Subcutaneous abdominal adipose tissue (tissue), 5 donors: ENCODE data around the gene C12orf60.

Experiments
- H3K27ac ChIP-seq: one replicate; pipeline ENCODE4 v1.7.0; 2013; ENCODE audit warnings: low read depth, mild to moderate bottlenecking, inconsistent platforms, low read length, moderate library complexity
- H3K27me3 ChIP-seq, 5 donors: one replicate each; pipeline ENCODE4 v1.7.0; 2013; ENCODE audit warnings: low read length in 5 of 5, inconsistent platforms in 1 of 5; ENCODE audit not compliant: control insufficient read depth in 5 of 5, insufficient read depth in 4 of 5
- H3K36me3 ChIP-seq, 5 donors: one replicate each; pipeline ENCODE4 v1.7.0; 2013; ENCODE audit warnings: low read length in 5 of 5; ENCODE audit not compliant: control insufficient read depth in 5 of 5, insufficient read depth in 5 of 5
- H3K4me1 ChIP-seq, 5 donors: one replicate each; pipeline ENCODE4 v1.7.0; 2013; ENCODE audit warnings: low read length in 5 of 5, mild to moderate bottlenecking in 3 of 5, moderate library complexity in 1 of 5; ENCODE audit not compliant: control insufficient read depth in 5 of 5, insufficient read depth in 5 of 5
- H3K4me3 ChIP-seq, 5 donors: one replicate each; pipeline ENCODE4 v1.7.0; 2013; ENCODE audit warnings: low read length in 5 of 5, low read depth in 1 of 5
- H3K9ac ChIP-seq, 5 donors: one replicate each; pipeline ENCODE4 v1.7.0; 2013; ENCODE audit warnings: low read length in 5 of 5, mild to moderate bottlenecking in 4 of 5, moderate library complexity in 3 of 5
- H3K9me3 ChIP-seq, 5 donors: one replicate each; pipeline ENCODE4 v1.7.0; 2013; ENCODE audit warnings: low read length in 5 of 5; ENCODE audit not compliant: control insufficient read depth in 5 of 5
- donor health status: healthy.
- donor health status: healthy.
- donor health status: healthy.
- donor health status: healthy.
- donor health status: healthy.

C12orf60 gene

DNA sequence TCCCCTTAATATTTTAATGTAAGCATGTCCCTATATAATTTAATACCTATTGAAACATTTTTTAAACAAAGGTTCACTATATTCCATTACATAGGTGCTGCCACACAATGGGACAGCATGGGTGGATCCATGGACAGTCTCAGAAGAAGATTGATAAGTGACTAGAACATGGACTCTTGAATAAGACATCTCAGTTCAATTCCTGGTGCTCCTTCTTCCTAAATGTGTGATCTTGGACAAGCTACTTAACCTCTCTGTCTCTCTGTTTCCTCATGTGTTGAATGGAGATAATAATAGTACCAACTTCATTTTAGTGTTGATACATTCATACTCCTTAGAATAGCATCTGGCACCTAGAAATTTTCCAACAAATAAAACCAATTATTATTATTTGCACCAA, 40.9 kb downstream of the C12orf60 start:
- H3K27me3 ChIP-seq = no peaks in the 10 kb centered on the region
- no peaks in the 10 kb centered on the region for H3K36me3 ChIP-seq
- peaks cover 0 to 2% (median 0%) of the 10 kb centered on the region in 5 donors for H3K9me3 ChIP-seq
- no peak overlapping the region for H3K4me3 ChIP-seq
- no peak overlapping the region for H3K27ac ChIP-seq
- H3K9ac ChIP-seq = no peak overlapping the region
- H3K4me1 ChIP-seq = peaks cover 9 to 48% (median 38%) of the 10 kb centered on the region in 5 donors

DNA sequence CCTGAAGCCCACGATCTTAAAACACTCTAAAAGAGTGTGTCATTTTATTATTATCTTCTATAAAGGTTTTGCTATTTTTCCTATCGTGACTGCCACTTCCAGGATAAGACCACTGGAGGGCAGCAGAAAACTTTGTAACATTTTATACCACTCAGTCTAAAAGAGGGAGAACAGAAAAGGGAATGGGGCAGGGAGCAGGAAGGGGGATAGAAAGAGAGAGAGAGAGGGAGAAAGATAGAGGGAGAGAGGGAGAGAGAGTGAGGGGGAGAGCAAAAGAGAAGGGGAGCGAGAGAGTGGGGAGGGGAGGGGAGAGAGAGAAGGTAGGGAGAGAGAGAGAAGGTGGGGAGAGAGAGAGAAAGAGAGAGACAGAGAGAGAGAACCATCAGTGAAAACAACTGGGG, 41.9 kb downstream of the C12orf60 start:
- H3K9ac ChIP-seq = peak overlapping the region in 1 of 5 donors; percentile 9
- no peaks in the 10 kb centered on the region for H3K36me3 ChIP-seq
- H3K27me3 ChIP-seq = no peaks in the 10 kb centered on the region
- no peak overlapping the region for H3K4me3 ChIP-seq
- peak overlapping the region; percentile 44 for H3K27ac ChIP-seq
- H3K9me3 ChIP-seq = no peaks in the 10 kb centered on the region
- peaks cover 9 to 48% (median 38%) of the 10 kb centered on the region in 5 donors for H3K4me1 ChIP-seq

DNA sequence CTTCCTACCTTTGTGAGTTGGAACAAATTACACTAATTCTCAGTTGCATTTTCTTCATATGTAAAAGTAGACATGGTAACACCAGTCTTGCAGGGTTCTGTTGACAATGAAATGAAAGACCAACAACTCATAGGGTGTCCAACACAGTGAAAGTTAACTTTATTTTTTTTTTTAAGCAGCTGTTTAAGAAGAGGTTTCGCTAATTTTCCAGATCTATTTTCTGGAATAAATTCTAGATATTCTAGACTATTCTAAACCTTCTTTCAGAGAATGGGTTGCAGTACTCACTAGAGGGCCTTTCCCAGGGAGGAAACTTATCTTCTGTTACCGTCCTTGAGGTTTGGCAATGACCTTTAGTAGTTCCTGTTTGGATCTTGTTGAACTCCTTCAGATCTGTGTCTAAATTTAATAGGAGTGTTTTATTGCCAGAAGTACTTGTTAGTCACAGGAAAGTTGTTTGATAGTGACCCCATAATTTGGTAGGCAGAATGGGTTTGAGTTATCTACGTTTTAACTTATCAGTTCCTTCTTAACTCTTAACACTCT, 42.6 kb downstream of the C12orf60 start:
- H3K4me3 ChIP-seq = no peak overlapping the region
- peak overlapping the region; percentile 44 for H3K27ac ChIP-seq
- H3K36me3 ChIP-seq = no peaks in the 10 kb centered on the region
- peak overlapping the region in 1 of 5 donors; percentile 20 for H3K9ac ChIP-seq
- H3K27me3 ChIP-seq = no peaks in the 10 kb centered on the region
- H3K9me3 ChIP-seq = no peaks in the 10 kb centered on the region
- peaks cover 9 to 48% (median 38%) of the 10 kb centered on the region in 5 donors for H3K4me1 ChIP-seq

DNA sequence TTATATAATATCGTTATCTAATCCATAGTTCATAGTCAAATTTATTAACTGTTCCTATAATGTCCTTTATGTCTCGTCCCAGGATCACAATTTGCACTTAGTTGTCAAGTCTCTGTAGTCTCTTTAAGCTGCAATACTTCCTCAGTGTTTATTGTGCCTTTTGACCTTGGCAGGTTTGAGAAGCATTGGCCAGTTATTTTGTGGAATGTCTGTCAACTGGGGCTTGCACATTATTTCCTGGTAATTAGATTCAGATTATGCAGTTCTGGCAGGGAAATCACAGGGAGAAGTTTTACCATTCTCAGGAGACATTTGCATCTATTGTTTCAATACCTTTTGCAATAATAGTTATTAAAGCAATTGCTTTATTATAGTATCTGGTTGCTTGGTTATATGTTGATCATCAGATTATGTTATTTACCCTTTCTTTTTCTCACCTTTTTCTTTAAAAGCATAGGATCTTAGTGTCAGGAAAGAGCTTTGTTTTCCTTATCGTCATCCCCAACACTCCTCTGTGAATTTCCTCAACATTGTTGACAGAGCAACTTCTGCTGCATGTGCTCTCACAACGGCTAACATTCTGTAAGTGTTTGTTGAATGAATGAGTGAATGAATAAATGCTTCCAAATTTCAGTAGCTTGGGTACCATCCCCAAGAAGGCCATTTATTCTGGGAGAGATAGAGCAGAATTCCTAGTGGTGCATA, 43.6 kb downstream of the C12orf60 start:
- Histone ChIP-seq H3K4me3 (no peak overlapping the region), H3K27me3 (no peaks in the 10 kb centered on the region), H3K36me3 (no peaks in the 10 kb centered on the region), H3K9me3 (no peaks in the 10 kb centered on the region), H3K4me1 (peaks cover 4 to 40% (median 30%) of the 10 kb centered on the region in 5 donors), H3K9ac (no peak overlapping the region), H3K27ac (peak overlapping the region; percentile 44)

DNA sequence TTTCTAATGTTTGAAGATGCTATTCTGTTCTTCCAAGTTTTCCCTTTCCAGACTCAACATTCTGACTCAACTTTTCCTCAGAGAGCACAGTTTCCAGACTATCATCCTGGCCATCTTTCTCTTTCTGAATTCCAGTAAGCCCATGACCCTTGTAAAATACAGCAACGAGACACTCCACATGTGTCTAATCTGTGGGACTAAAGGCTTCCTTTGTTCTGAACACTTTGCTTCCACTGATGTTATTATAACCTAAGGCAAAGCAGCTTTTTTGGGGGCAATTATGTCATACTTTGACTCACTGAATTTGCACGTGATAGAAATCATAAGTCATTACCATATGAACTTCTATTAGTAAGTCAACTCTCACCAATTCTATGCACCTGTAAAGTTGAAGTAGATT, 46.2 kb downstream of the C12orf60 start:
- Histone ChIP-seq H3K9ac (no peak overlapping the region), H3K27ac (peak overlapping the region; percentile 14), H3K27me3 (no peaks in the 10 kb centered on the region), H3K4me3 (no peak overlapping the region), H3K36me3 (no peaks in the 10 kb centered on the region), H3K4me1 (peaks cover 1 to 26% (median 18%) of the 10 kb centered on the region in 5 donors), H3K9me3 (no peaks in the 10 kb centered on the region)

DNA sequence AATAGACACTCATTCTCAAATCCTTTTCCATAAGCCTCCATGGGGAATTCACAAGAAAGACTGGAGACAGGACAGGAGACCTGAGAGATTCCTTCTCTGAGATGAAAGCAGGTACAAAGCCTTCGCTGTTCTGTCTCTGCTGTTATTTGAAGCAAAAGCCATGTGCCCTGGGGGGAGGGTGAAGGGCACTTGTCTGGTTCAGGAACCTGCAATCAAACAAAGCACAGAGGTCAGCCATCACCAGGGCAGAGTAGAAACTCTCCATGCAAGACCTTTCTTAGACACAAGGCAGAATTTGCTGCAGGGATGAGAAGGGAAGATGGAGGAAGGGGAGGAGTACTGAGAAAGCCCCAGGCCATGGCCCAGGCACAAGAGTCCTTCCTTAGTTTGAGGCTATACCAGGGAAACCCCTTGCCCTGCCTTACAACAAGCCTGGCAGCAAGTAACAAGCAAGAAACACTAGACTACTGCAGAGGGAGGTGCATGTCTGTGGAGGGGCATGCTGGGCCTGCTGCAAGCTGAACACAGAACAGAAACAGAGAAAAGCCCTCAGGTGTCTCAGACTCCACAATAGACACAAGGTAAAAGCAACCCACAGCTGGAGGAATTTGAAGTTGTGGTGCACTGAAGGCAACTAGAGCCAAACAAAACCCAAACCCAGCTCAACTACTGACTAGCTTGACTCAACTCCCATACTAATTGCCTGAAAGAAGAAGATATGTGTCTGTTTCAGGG, 47.6 kb downstream of the C12orf60 start:
- H3K36me3 ChIP-seq = no peaks in the 10 kb centered on the region
- no peak overlapping the region for H3K4me3 ChIP-seq
- H3K9me3 ChIP-seq = peaks cover 0 to 1% (median 0%) of the 10 kb centered on the region in 5 donors
- H3K27ac ChIP-seq = no peak overlapping the region
- H3K9ac ChIP-seq = no peak overlapping the region
- peaks cover 1 to 21% (median 17%) of the 10 kb centered on the region in 5 donors for H3K4me1 ChIP-seq
- H3K27me3 ChIP-seq = no peaks in the 10 kb centered on the region

DNA sequence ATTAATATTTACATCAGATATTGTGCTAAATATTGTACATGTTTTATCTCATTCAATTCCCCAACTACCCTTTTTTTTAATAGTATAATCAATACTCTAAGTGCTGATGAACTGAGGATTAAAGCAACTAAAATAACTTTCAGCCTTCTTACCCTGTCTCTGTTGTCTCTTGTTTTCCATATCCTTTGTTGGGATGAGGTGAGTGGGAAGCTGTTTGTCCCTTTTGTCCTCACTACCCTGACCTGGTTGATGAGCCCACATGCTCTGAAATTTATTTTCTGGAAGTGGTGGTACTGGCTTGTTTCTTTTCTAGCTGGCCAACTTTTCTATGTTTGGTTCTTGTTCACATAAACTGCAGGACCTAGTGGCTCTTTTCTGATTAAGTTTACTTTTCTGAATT, 49.4 kb downstream of the C12orf60 start:
- peaks cover 0 to 7% (median 0%) of the 10 kb centered on the region in 5 donors for H3K9me3 ChIP-seq
- no peak overlapping the region for H3K4me3 ChIP-seq
- H3K27ac ChIP-seq = no peak overlapping the region
- H3K36me3 ChIP-seq = no peaks in the 10 kb centered on the region
- H3K9ac ChIP-seq = no peak overlapping the region
- H3K27me3 ChIP-seq = no peaks in the 10 kb centered on the region
- H3K4me1 ChIP-seq = peaks cover 0 to 10% (median under 1%) of the 10 kb centered on the region in 5 donors

DNA sequence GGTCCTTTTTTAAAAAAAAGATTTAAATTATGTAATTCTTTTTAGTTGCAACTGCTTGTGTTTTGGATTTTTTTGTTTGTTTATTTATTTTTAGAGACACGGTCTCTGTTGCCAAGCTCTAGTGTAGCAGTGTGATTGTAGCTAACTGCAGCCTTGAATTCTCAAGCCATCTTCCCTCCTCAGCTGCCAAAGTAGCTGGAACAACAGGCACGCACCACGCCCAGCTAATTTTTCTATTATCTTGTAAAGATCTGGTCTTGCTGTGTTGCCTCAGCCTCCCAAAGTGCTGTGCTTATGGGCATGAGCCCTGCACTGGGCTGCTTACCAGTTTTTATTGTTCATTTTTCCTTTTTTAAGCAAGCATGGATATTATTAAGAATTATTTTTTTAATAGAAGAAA, 50.5 kb downstream of the C12orf60 start:
- peaks cover 0 to 7% (median 0%) of the 10 kb centered on the region in 5 donors for H3K9me3 ChIP-seq
- no peak overlapping the region for H3K4me3 ChIP-seq
- no peaks in the 10 kb centered on the region for H3K27me3 ChIP-seq
- H3K27ac ChIP-seq = no peak overlapping the region
- peaks cover 0 to 10% (median 0%) of the 10 kb centered on the region in 5 donors for H3K4me1 ChIP-seq
- no peak overlapping the region for H3K9ac ChIP-seq
- no peaks in the 10 kb centered on the region for H3K36me3 ChIP-seq

DNA sequence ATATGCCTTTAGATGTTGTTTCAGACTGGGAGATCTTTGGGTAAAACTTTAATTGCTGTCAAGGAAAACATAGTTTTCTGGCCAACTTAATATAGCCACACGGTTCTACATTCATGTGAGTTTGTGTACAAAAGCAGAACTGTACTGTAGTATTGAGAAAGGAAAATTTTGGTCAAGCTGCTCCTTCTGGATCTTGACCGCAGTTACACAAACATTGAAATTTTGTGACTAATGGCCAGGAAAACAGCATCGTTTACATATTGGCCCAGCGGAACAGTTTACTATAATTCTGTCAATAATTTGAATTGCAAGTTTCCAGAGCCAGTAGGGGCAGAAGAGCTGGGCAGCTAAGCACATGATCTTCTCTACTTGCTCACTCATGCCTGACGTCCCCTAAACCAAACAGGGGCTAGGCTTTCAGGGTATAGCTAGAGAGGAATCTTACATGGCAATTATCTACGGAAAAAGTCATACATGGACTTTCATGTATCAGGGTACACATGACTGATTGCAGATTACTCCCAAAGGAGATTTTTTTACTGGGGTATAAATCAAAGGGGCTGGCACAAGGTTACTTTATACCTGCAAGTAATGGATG, 51.2 kb downstream of the C12orf60 start:
- peak overlapping the region; percentile 9 for H3K27ac ChIP-seq

More for the DNA sequence above, 51.2 kb downstream of the C12orf60 start:
- H3K9me3 ChIP-seq = peaks cover 0 to 7% (median 0%) of the 10 kb centered on the region in 5 donors
- peaks cover 0 to 10% (median 0%) of the 10 kb centered on the region in 5 donors for H3K4me1 ChIP-seq
- H3K4me3 ChIP-seq = no peak overlapping the region
- H3K36me3 ChIP-seq = no peaks in the 10 kb centered on the region
- H3K9ac ChIP-seq = no peak overlapping the region
- H3K27me3 ChIP-seq = no peaks in the 10 kb centered on the region
